ENCODE data around the gene ITGB2. TPM values are rescaled to one million over a fixed set of nuclear protein-coding genes. Genes with fewer than 3 reads are reported as not detected.

Gene ITGB2
- total RNA-seq, 2 donors from 2014 or later: 1.6 to 2.3 TPM

DNA sequence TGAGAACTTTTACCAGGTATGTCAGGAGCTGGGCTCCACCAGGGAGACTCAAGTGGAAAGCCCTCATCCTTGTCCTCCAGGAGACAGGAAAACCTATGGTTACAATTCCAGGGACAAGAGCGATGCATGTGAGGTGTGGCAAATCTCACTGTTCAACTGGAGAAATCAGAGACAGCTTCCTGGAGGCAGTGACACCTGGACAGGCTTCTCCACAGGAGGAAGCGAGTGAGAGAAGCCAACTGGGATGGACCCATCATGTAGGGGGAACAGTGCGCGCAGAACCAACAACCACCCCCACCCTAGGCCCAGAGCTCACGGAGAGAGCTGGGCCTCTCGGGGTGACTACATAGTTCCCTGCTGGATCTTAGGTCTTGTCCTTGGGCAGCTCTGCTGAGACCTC is 13.6 kb upstream of the ITGB2 start:
- H3K36me3 ChIP-seq (ENCODE audit: control insufficient read depth, insufficient read depth, low read length): no peaks in the 10 kb centered on the region
- peaks cover 56% of the 10 kb centered on the region for H3K27me3 ChIP-seq (ENCODE audit: control insufficient read depth, insufficient read depth, low read length, poor library complexity, severe bottlenecking)
- TF ChIP-seq, protein P1, sequence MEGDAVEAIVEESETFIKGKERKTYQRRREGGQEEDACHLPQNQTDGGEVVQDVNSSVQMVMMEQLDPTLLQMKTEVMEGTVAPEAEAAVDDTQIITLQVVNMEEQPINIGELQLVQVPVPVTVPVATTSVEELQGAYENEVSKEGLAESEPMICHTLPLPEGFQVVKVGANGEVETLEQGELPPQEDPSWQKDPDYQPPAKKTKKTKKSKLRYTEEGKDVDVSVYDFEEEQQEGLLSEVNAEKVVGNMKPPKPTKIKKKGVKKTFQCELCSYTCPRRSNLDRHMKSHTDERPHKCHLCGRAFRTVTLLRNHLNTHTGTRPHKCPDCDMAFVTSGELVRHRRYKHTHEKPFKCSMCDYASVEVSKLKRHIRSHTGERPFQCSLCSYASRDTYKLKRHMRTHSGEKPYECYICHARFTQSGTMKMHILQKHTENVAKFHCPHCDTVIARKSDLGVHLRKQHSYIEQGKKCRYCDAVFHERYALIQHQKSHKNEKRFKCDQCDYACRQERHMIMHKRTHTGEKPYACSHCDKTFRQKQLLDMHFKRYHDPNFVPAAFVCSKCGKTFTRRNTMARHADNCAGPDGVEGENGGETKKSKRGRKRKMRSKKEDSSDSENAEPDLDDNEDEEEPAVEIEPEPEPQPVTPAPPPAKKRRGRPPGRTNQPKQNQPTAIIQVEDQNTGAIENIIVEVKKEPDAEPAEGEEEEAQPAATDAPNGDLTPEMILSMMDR (conservative IDR thresholded peaks at IDR 0.05): no peak
- DNase-seq: no peak
- H3K4me3 Mint-ChIP-seq: no peak overlapping the region
- no peaks in the 10 kb centered on the region for H3K9me3 Mint-ChIP-seq
- H3K27ac Mint-ChIP-seq: no peak overlapping the region
- H3K36me3 Mint-ChIP-seq (ENCODE audit: low read depth): no peaks in the 10 kb centered on the region
- peaks cover 9% of the 10 kb centered on the region for H3K4me1 Mint-ChIP-seq
- H3K9me3 ChIP-seq (ENCODE audit: control insufficient read depth, low read length): no peaks in the 10 kb centered on the region
- H3K27me3 Mint-ChIP-seq (ENCODE audit: insufficient read depth): peaks cover 56% of the 10 kb centered on the region
- no peak overlapping the region for H3K4me3 ChIP-seq (ENCODE audit: low read length)
- 94 to 100% methylated on average over 2 to 6 of the region's 6 CpGs for WGBS, 2 experiments (ENCODE audit: insufficient coverage in 1 of 2, insufficient read length in 1 of 2)
- peaks cover 3% of the 10 kb centered on the region for H3K4me1 ChIP-seq (ENCODE audit: control insufficient read depth, insufficient read depth, low read length)
- no peak overlapping the region for H3K27ac ChIP-seq (ENCODE audit: low read depth, low read length)
- H3K9ac ChIP-seq (ENCODE audit: extremely low read depth, low read length, poor library complexity, severe bottlenecking): no peak overlapping the region

DNA sequence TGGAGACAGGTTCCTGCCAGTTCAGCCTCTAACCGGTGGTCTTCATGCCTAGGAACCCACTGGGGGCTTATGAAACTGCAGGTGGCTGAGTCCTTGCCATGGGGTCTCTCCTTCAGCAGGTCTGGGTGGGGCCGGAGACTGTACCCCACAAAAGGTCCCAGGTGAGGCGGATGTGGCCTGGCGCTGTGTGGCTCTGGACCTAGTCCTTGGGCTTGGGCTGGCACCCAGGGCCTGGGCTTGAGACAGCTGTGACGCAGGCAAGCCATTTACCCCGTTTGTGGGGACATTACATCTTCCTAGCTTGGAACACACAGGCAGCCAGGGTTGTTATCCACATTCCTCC is 13.2 kb upstream of the ITGB2 start:
- Mint-ChIP-seq H3K27me3 (ENCODE audit: insufficient read depth) (peaks cover 59% of the 10 kb centered on the region), H3K27ac (no peak overlapping the region), H3K4me3 (no peak overlapping the region), H3K36me3 (ENCODE audit: low read depth) (no peaks in the 10 kb centered on the region), H3K4me1 (peaks cover 9% of the 10 kb centered on the region), H3K9me3 (no peaks in the 10 kb centered on the region)
- Histone ChIP-seq H3K27me3 (ENCODE audit: control insufficient read depth, insufficient read depth, low read length, poor library complexity, severe bottlenecking) (peaks cover 60% of the 10 kb centered on the region), H3K4me1 (ENCODE audit: control insufficient read depth, insufficient read depth, low read length) (peaks cover 3% of the 10 kb centered on the region), H3K9me3 (ENCODE audit: control insufficient read depth, low read length) (no peaks in the 10 kb centered on the region), H3K4me3 (ENCODE audit: low read length) (no peak overlapping the region), H3K36me3 (ENCODE audit: control insufficient read depth, insufficient read depth, low read length) (no peaks in the 10 kb centered on the region), H3K9ac (ENCODE audit: extremely low read depth, low read length, poor library complexity, severe bottlenecking) (no peak overlapping the region), H3K27ac (ENCODE audit: low read depth, low read length) (no peak overlapping the region)
- WGBS, 2 experiments (ENCODE audit: insufficient coverage in 1 of 2, insufficient read length in 1 of 2): 87 to 91% methylated on average over 5 to 6 of the region's 6 CpGs
- TF ChIP-seq, protein P1 (conservative IDR thresholded peaks at IDR 0.05): no peak
- DNase-seq: no peak

DNA sequence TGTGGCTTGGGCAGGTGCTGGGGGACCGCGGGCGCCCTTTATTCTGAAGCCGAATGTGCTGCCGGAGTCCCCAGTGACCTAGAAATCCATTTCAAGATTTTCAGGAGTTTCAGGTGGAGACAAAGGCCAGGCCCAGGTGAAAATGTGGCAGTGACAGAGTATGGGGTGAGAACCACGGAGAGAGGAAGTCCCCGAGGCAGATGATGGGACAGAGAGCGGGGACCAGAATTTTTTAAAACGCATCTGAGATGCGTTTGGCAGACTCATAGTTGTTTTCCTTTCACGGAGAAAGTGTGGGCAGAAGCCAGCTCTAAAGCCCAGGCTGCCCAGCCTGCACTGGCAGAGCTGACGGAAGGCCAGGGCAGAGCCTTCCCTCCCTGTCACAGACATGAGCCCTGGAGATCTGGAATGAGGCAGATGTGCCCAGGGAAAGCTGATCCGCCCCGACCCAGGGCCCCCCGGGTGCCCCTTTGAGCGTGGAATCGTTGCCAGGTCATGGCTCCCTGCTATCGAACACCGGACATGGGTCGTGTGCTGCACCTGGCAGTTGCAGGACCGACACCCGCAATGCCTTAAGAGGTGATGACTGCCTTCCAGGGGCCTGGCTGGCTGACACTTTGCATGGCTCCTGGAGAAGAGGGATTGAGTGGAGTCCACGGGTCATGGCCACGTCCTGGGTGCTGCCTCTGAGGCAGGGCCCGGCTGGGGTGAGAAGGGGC is 12.7 kb upstream of the ITGB2 start:
- Mint-ChIP-seq H3K9me3 (no peaks in the 10 kb centered on the region), H3K4me3 (no peak overlapping the region), H3K4me1 (peaks cover 9% of the 10 kb centered on the region), H3K27me3 (ENCODE audit: insufficient read depth) (peaks cover 62% of the 10 kb centered on the region), H3K36me3 (ENCODE audit: low read depth) (no peaks in the 10 kb centered on the region), H3K27ac (no peak overlapping the region)
- Histone ChIP-seq H3K27me3 (ENCODE audit: control insufficient read depth, insufficient read depth, low read length, poor library complexity, severe bottlenecking) (peaks cover 63% of the 10 kb centered on the region), H3K9ac (ENCODE audit: extremely low read depth, low read length, poor library complexity, severe bottlenecking) (no peak overlapping the region), H3K4me1 (ENCODE audit: control insufficient read depth, insufficient read depth, low read length) (no peaks in the 10 kb centered on the region), H3K27ac (ENCODE audit: low read depth, low read length) (no peak overlapping the region), H3K36me3 (ENCODE audit: control insufficient read depth, insufficient read depth, low read length) (no peaks in the 10 kb centered on the region), H3K4me3 (ENCODE audit: low read length) (no peak overlapping the region), H3K9me3 (ENCODE audit: control insufficient read depth, low read length) (no peaks in the 10 kb centered on the region)
- TF ChIP-seq, protein P1 (conservative IDR thresholded peaks at IDR 0.05): no peak
- 86 to 91% methylated on average over 25 of the region's 25 CpGs for WGBS, 2 experiments (ENCODE audit: insufficient coverage in 1 of 2, insufficient read length in 1 of 2)
- no peak for DNase-seq
